Left lung (tissue), 10 donors: ENCODE data around the gene ZNF649. TPM values are rescaled to one million over a fixed set of nuclear protein-coding genes. Genes with fewer than 3 reads are reported as not detected.

Experiments used
- ATAC-seq: fragments of 200-7000 bp; cut with Tn5 transposase; one replicate; pipeline ENCODE4 v1.9.1; 2020; ENCODE audit warnings: moderate library complexity
- DNase-seq, 4 donors: peaks; one replicate each; pipeline ENCODE4 v3.0.0-alpha.2; 2013 to 2020
- H3K27ac ChIP-seq, 2 donors: fragments of 200-600 bp; sonication (generic) in 1 of 2; one replicate each; pipeline versions ENCODE4 v1.5.0 to v1.8.0; 2020 to 2021
- H3K27me3 ChIP-seq, 2 donors: fragments of 200-600 bp; sonication (generic) in 1 of 2; one replicate each; pipeline versions ENCODE4 v1.5.0 to v1.8.0; 2020 to 2021
- H3K36me3 ChIP-seq, 2 donors: fragments of 200-600 bp; sonication (generic) in 1 of 2; one replicate each; pipeline versions ENCODE4 v1.5.0 to v1.8.0; 2020 to 2021
- H3K4me1 ChIP-seq, 2 donors: fragments of 200-600 bp; one replicate each; pipeline ENCODE4 v1.8.0; 2021
- H3K4me3 ChIP-seq, 2 donors: fragments of 200-600 bp; sonication (generic) in 1 of 2; one replicate each; pipeline versions ENCODE4 v1.5.0 to v1.8.0; 2020 to 2021; ENCODE audit warnings: mild to moderate bottlenecking in 1 of 2
- H3K9me3 ChIP-seq, 2 donors: fragments of 200-600 bp; sonication (generic) in 1 of 2; one replicate each; pipeline versions ENCODE4 v1.5.0 to v1.8.0; 2020 to 2021
- intact Hi-C, 2 donors: fragments of 100-400 bp; cut with DNase I; formaldehyde crosslinking; loops; one replicate each; pipeline versions ENCODE4 v1.11.2 to v1.14.2; 2022
- polyA plus RNA-seq, 6 donors: library from polyadenylated mRNA; unstranded; fragments of 120-200 nt; gene quantifications; one replicate each; pipeline ENCODE4 v1.2.1, GENCODE V29; 2013; ENCODE audit not compliant: insufficient read length in 6 of 6
- total RNA-seq, 2 donors: library from RNA; stranded (reverse); fragmentation: NEBNext Ultra II Directional; extraction: Animal tissue kit (Norgen Biotek cat#: 25700); gene quantifications; one replicate each; pipeline ENCODE4 v1.2.1, GENCODE V29; 2021
- TF ChIP-seq, protein P1 (sequence below), 2 donors: fragments of 200-600 bp; sonication (generic) in 1 of 2; IDR thresholded peaks; one replicate each; pipeline versions ENCODE4 v1.5.0 to v1.8.0; 2021; ENCODE audit warnings: antibody characterized with exemption in 2 of 2
- donor health status: DM: no; HTN: yes; CAD: no.
- donor health status: DM: no; HTN: no; CAD: no.

ZNF649 gene
- total and polyA plus RNA-seq, 8 donors, result 8.7 to 29.6 (median 25.4) TPM

DNA sequence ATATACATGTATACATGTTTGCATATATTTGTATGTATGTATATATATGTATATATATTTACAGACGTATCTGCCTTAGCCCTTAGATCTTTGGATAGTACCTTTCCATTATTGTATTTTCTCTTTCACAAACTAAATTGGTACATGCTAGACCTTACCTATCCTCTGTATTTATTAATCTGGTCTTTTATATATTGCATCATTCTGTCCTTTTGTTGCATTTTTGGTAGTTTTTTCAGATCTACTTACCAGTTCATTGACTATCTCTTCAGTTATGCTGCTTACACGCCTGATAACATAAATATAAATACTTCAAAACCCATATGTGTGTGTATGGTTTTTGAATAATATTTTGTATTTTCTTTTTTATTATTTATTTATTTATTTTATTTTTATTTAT lies 34.1 kb upstream of the ZNF649 start:
- intact Hi-C loops, result no loop called here
- Histone ChIP-seq H3K27me3 (no peaks in the 10 kb centered on the region), H3K4me3 (no peak overlapping the region), H3K36me3 (peaks cover 25 to 100% of the 10 kb centered on the region in 2 donors), H3K9me3 (peaks cover 7 to 100% of the 10 kb centered on the region in 2 donors), H3K27ac (no peak overlapping the region), H3K4me1 (no peaks in the 10 kb centered on the region)
- TF ChIP-seq, protein P1, sequence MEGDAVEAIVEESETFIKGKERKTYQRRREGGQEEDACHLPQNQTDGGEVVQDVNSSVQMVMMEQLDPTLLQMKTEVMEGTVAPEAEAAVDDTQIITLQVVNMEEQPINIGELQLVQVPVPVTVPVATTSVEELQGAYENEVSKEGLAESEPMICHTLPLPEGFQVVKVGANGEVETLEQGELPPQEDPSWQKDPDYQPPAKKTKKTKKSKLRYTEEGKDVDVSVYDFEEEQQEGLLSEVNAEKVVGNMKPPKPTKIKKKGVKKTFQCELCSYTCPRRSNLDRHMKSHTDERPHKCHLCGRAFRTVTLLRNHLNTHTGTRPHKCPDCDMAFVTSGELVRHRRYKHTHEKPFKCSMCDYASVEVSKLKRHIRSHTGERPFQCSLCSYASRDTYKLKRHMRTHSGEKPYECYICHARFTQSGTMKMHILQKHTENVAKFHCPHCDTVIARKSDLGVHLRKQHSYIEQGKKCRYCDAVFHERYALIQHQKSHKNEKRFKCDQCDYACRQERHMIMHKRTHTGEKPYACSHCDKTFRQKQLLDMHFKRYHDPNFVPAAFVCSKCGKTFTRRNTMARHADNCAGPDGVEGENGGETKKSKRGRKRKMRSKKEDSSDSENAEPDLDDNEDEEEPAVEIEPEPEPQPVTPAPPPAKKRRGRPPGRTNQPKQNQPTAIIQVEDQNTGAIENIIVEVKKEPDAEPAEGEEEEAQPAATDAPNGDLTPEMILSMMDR (IDR thresholded peaks at IDR 0.05), result no peak
- no peak for ATAC-seq
- no peak for DNase-seq

DNA sequence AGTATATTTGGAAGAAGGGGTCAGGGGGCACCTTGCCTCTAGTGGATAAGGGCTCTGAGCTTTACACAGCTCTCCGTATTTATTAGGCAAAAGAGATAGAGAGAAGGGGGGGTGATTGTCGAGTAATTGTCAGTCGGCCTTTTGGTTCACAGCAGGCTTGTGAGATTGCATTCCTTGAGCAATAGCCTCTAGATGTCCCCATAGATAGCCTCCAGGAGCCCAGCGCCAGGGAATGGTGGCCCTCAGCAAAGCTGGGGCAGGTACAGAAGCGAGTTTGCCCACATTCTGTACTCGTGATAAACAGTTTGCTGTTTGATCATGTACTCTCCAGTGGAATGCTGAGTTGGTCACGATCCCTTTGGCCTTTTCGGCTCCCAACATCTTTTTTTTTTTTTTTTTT lies 27.1 kb upstream of the ZNF649 start:
- Histone ChIP-seq H3K36me3 (peaks cover 7 to 76% of the 10 kb centered on the region in 2 donors), H3K27ac (no peak overlapping the region)

DNA sequence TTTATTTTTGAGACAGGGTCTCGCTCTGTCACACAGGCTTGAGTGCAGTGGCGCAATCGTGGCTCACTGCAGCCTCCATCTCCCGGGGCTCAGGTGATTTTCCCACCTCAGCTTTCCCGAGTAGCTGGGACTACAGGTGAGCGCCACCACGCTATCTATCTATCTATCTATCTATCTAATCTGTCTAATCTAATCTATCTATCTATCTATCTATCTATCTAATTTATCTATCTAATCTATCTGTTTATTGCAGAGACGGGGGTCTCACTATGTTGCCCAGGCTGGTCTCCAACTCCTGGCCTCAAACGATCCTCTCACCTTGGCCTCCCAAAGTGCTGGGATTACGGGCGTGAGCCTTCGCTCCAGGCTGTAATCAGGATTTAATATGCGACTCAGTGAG lies 23.0 kb upstream of the ZNF649 start:
- H3K9me3 ChIP-seq, result peaks cover 0 to 64% of the 10 kb centered on the region in 2 donors

More for the DNA sequence above, 27.1 kb upstream of the ZNF649 start:
- peaks cover 0 to 8% of the 10 kb centered on the region in 2 donors for H3K4me1 ChIP-seq
- no peaks in the 10 kb centered on the region for H3K27me3 ChIP-seq
- no peak overlapping the region for H3K4me3 ChIP-seq
- TF ChIP-seq, protein P1 (IDR thresholded peaks at IDR 0.05), result no peak
- H3K9me3 ChIP-seq, result peaks cover 0 to 71% of the 10 kb centered on the region in 2 donors
- ATAC-seq (no peak), DNase-seq (no peak)
- intact Hi-C loops, result no loop called here

DNA sequence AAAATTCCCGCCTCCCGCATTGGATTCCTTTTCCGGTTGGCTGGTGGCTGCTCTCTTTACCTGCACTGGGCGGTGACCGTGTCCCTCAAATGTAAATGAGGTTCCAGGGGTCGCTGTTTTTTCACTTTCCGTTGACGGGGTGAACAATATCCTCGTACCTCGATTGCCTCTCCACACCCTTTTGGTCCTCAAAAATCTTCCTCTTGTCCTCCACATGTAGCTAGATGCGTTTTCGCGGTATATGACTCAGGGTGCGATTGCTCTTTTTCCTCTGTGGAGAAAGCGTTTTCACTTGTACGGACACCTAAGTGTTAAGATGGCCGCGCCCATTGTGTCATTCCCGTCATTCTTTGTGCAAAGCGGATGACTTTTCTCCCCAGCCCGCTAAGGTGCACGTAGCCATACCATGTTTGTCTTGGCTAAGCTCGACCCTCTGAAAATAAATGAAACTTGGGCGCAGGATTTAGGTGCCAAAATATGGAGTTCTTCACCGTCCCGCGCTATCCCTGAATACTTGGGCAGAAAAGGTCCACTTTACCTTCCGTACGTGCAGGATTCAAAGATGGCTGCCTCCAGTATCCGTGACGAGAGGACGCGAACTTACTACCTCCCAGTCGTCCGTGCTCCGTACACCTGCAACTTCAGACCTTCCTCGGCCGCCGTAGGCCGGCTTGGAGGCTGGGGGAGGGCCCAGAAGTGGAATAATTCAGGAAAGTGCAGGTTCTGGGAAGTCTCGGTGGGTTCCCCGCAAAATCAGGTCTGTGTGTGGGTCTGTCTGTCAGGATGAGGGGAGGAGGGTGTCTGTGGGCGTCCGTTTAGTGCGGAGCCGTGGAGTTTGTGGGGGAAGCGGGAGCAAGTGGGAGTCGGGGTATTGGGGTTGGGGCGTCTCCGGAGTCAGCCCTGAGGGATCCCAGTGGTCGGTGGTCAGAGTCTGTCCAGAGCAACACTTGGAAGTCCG lies 22.2 kb upstream of the ZNF649 start, which contains the start of gene ZNF613:
TSS of gene ZNF613 (plus strand) at position 689 of the 958 bp plus-strand sequence. CDS start 8,749 bp downstream, outside the sequence.
- no peaks in the 10 kb centered on the region for H3K27me3 ChIP-seq
- DNase-seq (peak; percentile 92 to 94 (median 92)), ATAC-seq (peak; percentile 97)
- TF ChIP-seq, protein P1 (IDR thresholded peaks at IDR 0.05), result no peak
- peak within 1 kb of the TSS; percentile 75 to 83 for H3K4me3 ChIP-seq
- H3K4me1 ChIP-seq, result peaks cover 0 to 8% of the 10 kb centered on the region in 2 donors
- H3K9me3 ChIP-seq, result peaks cover 0 to 64% of the 10 kb centered on the region in 2 donors
- peaks cover 0 to 27% of the 10 kb centered on the region in 2 donors for H3K36me3 ChIP-seq
- peak within 1 kb of the TSS; percentile 88 to 95 for H3K27ac ChIP-seq
- intact Hi-C loops, result no loop called here

More for the DNA sequence above, 23.0 kb upstream of the ZNF649 start:
- intact Hi-C loops, result no loop called here
- DNase-seq, result no peak
- ATAC-seq, result no peak
- Histone ChIP-seq H3K27me3 (no peaks in the 10 kb centered on the region), H3K4me3 (peak overlapping the region; percentile 75 to 83), H3K36me3 (peaks cover 0 to 35% of the 10 kb centered on the region in 2 donors), H3K27ac (peak overlapping the region in 1 of 2 donors; percentile 88), H3K4me1 (peaks cover 0 to 8% of the 10 kb centered on the region in 2 donors)
- TF ChIP-seq, protein P1 (IDR thresholded peaks at IDR 0.05), result no peak

DNA sequence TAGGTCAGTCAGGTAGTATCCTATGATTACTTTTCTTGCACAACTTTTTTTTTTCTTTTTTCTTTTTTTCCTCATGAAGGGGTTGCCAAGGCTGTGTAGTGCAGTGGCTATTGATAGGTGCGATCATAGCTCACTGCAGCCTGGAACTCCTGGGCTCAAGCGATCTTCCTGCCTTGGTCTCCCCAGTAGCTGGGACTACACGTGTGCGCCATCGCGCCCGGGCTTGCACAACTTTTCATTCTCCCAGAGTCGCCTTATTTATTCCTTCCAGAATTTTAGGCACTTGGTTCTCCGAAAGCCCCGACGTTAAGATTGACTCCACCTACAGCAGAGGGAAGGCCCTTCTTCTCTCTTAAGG lies 21.6 kb upstream of the ZNF649 start:
- TF ChIP-seq, protein P1 (IDR thresholded peaks at IDR 0.05), result no peak
- Histone ChIP-seq H3K9me3 (peaks cover 0 to 64% of the 10 kb centered on the region in 2 donors), H3K4me3 (peak overlapping the region; percentile 75 to 83), H3K27ac (peak overlapping the region; percentile 88 to 95), H3K36me3 (peaks cover 0 to 21% of the 10 kb centered on the region in 2 donors), H3K27me3 (no peaks in the 10 kb centered on the region), H3K4me1 (peaks cover 0 to 8% of the 10 kb centered on the region in 2 donors)
- intact Hi-C loops, result no loop called here
- ATAC-seq, result no peak
- DNase-seq, result peak in 1 of 4 donors; percentile 58
